Measurements from ENCODE around the gene VWA3A. TPM values are rescaled to one million over a fixed set of nuclear protein-coding genes. Genes with fewer than 3 reads are reported as not detected.

The VWA3A gene
- total and polyA plus RNA-seq, 2 donors (not counting 3 experiments of a cell fraction or from before 2014, with no cell fraction given): 0.12 to 0.84 TPM

GRCh38 chr16:22205577-22206012 lies 113.3 kb downstream of the VWA3A start:
- DNase-seq (ENCODE audit: low read depth, low spot score) (no peak), FAIRE-seq (no peak)
- Histone ChIP-seq H3K4me2 (ENCODE audit: insufficient read depth, low read length) (peak overlapping the region; percentile 66), H3K4me3 (replicated peaks in 1 of 3; ENCODE audit: insufficient read depth in 1 of 3, low read depth in 1 of 3, low read length in 3 of 3) (peak overlapping the region in 2 of 3 experiments; percentile 41 to 88), H2AFZ (ENCODE audit: low read depth, low read length) (peak overlapping the region; percentile 46), H3K9ac (replicated peaks; ENCODE audit: extremely low read depth, insufficient read depth, low read length) (peak overlapping the region; percentile 81), H3K79me2 (ENCODE audit: control insufficient read depth, insufficient read depth, low read length) (peaks cover 38% of the 10 kb centered on the region), H3K27ac (ENCODE audit: insufficient read depth, low read depth, low read length) (peak overlapping the region; percentile 85), H3K36me3 (ENCODE audit: control insufficient read depth in 2 of 2, extremely low read depth in 1 of 2, insufficient read depth in 2 of 2, low read length in 2 of 2) (no peaks in the 10 kb centered on the region), H3K9me1 (replicated peaks; ENCODE audit: control insufficient read depth, extremely low read depth, insufficient read depth, low read length) (no peaks in the 10 kb centered on the region), H3K27me3 (ENCODE audit: control insufficient read depth in 2 of 2, insufficient read depth in 2 of 2, low read length in 2 of 2) (no peaks in the 10 kb centered on the region), H3K4me1 (ENCODE audit: control insufficient read depth, extremely low read depth, insufficient read depth, low read length) (peaks cover 16% of the 10 kb centered on the region), H3K9me3 (replicated peaks; ENCODE audit: control insufficient read depth, insufficient read depth, low read length) (no peaks in the 10 kb centered on the region), H4K20me1 (replicated peaks; ENCODE audit: control insufficient read depth, extremely low read depth, insufficient read depth, low read length) (no peaks in the 10 kb centered on the region)
- POLR2A ChIA-PET: interaction anchor here (1.0 kb wide), 1 partner anchor 13 kb away, joined by 8 read pairs; no protein-coding TSS in a partner anchor
- intact Hi-C loops (cut with micrococcal nuclease) (loop anchor here (1.0 kb wide), 3 partner anchors 10 to 92 kb away; partner anchors contain the start of gene POLR3E), dilution Hi-C loops (cut with MboI; ENCODE audit: extremely low pct_ligation_motif_present, low sequenced_read_pairs) (no loop called here)
- TSS peak; percentile 96 for BruUV-seq (replicated peaks)
- CTCF ChIA-PET: interaction anchor here (0.6 to 2.3 kb wide), 9 partner anchors 9 to 92 kb away, joined by 3 to 16 read pairs (median 4); partner anchors contain the start of gene POLR3E
- no peak for TF ChIP-seq GATA2 (IDR thresholded peaks at IDR 0.05; ENCODE audit: insufficient read depth, insufficient read length, low read depth, low read length)
- peak; percentile 78 for TF ChIP-seq POLR2A (IDR thresholded peaks at IDR 0.05; ENCODE audit: low read depth, low read length)

- dilution Hi-C loops (cut with MboI; ENCODE audit: extremely low pct_ligation_motif_present, low sequenced_read_pairs) (no loop called here), intact Hi-C loops (cut with micrococcal nuclease) (loop anchor here (1.0 kb wide), 3 partner anchors 11 to 91 kb away; partner anchors contain the start of gene POLR3E)
- Histone ChIP-seq H3K36me3 (ENCODE audit: control insufficient read depth in 2 of 2, extremely low read depth in 1 of 2, insufficient read depth in 2 of 2, low read length in 2 of 2) (no peaks in the 10 kb centered on the region), H3K4me2 (ENCODE audit: insufficient read depth, low read length) (peak within 1 kb of the TSS; percentile 72), H2AFZ (ENCODE audit: low read depth, low read length) (peak within 1 kb of the TSS; percentile 79), H3K9me3 (replicated peaks; ENCODE audit: control insufficient read depth, insufficient read depth, low read length) (no peaks in the 10 kb centered on the region), H3K9me1 (replicated peaks; ENCODE audit: control insufficient read depth, extremely low read depth, insufficient read depth, low read length) (no peaks in the 10 kb centered on the region), H3K4me3 (replicated peaks in 1 of 3; ENCODE audit: insufficient read depth in 1 of 3, low read depth in 1 of 3, low read length in 3 of 3) (peak within 1 kb of the TSS; percentile 70 to 88 (median 79)), H3K4me1 (ENCODE audit: control insufficient read depth, extremely low read depth, insufficient read depth, low read length) (peaks cover 16% of the 10 kb centered on the region), H3K9ac (replicated peaks; ENCODE audit: extremely low read depth, insufficient read depth, low read length) (peak within 1 kb of the TSS; percentile 81), H4K20me1 (replicated peaks; ENCODE audit: control insufficient read depth, extremely low read depth, insufficient read depth, low read length) (no peaks in the 10 kb centered on the region), H3K27ac (ENCODE audit: insufficient read depth, low read depth, low read length) (peak within 1 kb of the TSS; percentile 85), H3K27me3 (ENCODE audit: control insufficient read depth in 2 of 2, insufficient read depth in 2 of 2, low read length in 2 of 2) (no peaks in the 10 kb centered on the region), H3K79me2 (ENCODE audit: control insufficient read depth, insufficient read depth, low read length) (peaks cover 44% of the 10 kb centered on the region)
- TF ChIP-seq FOS (IDR thresholded peaks at IDR 0.05; ENCODE audit: borderline replicate concordance, insufficient read depth, low read length) (no peak), POLR2A (IDR thresholded peaks at IDR 0.05; ENCODE audit: low read depth, low read length) (peak; percentile 68), GATA2 (IDR thresholded peaks at IDR 0.05; ENCODE audit: insufficient read depth, insufficient read length, low read depth, low read length) (no peak), MYC (IDR thresholded peaks at IDR 0.05; ENCODE audit: low read depth, low read length) (peak; percentile 11), POLR2AphosphoS5 (IDR thresholded peaks at IDR 0.05; ENCODE audit: insufficient read depth, low read depth, low read length) (peak; percentile 98), JUN (IDR thresholded peaks at IDR 0.05; ENCODE audit: borderline replicate concordance, insufficient read depth, insufficient read length, low read depth) (no peak), MAX (IDR thresholded peaks at IDR 0.05; ENCODE audit: insufficient read depth, insufficient read length) (peak; percentile 76), EZH2 (IDR thresholded peaks at IDR 0.05; ENCODE audit: borderline replicate concordance, low read depth, low read length, severe bottlenecking) (no peak)
- TF ChIP-seq, protein P1, sequence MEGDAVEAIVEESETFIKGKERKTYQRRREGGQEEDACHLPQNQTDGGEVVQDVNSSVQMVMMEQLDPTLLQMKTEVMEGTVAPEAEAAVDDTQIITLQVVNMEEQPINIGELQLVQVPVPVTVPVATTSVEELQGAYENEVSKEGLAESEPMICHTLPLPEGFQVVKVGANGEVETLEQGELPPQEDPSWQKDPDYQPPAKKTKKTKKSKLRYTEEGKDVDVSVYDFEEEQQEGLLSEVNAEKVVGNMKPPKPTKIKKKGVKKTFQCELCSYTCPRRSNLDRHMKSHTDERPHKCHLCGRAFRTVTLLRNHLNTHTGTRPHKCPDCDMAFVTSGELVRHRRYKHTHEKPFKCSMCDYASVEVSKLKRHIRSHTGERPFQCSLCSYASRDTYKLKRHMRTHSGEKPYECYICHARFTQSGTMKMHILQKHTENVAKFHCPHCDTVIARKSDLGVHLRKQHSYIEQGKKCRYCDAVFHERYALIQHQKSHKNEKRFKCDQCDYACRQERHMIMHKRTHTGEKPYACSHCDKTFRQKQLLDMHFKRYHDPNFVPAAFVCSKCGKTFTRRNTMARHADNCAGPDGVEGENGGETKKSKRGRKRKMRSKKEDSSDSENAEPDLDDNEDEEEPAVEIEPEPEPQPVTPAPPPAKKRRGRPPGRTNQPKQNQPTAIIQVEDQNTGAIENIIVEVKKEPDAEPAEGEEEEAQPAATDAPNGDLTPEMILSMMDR (IDR thresholded peaks at IDR 0.05; ENCODE audit: extremely low read depth in 1 of 2, insufficient read depth in 1 of 2, low read depth in 1 of 2, low read length in 2 of 2): peak; percentile 66 to 81
- peak; percentile 95 for DNase-seq (ENCODE audit: low read depth, low spot score)
- POLR2A ChIA-PET: interaction anchor here (0.5 to 1.0 kb wide), 3 partner anchors 14 to 414 kb away, joined by 3 to 8 read pairs (median 3); no protein-coding TSS in a partner anchor
- peak; percentile 99 for FAIRE-seq
- BruUV-seq (replicated peaks): no TSS peak
- CTCF ChIA-PET: interaction anchor here (0.6 to 2.3 kb wide), 12 partner anchors 9 to 91 kb away, joined by 3 to 16 read pairs (median 4); partner anchors contain the start of gene POLR3E
These were observed 113.9 kb downstream of the VWA3A start, which contains the start of gene EEF2K for GRCh38 chr16:22206013-22206841. EEF2K (plus strand) TSS chr16:22206278; CDS start chr16:22225730, 19,452 bp downstream.

All from endothelial cell of umbilical vein (primary cell).